Jurkat, Clone E6-1 (cell line): ENCODE measurements around the gene UPK1A. TPM values are rescaled to one million over a fixed set of nuclear protein-coding genes. Genes with fewer than 3 reads are reported as not detected.

Experiments used
- DNase-seq: peaks from one replicate; pipeline ENCODE4 v3.0.0-alpha.2; 2011; ENCODE audit warnings: low read depth, low spot score
- H3K4me3 ChIP-seq: 2 replicates; pipeline ENCODE4 v1.5.1; 2011; ENCODE audit warnings: mild to moderate bottlenecking, low read length, control low read depth, moderate library complexity
- polyA plus RNA-seq: library from polyadenylated mRNA; unstranded; fragments of >200 nt; gene quantifications from one replicate; pipeline ENCODE4 v1.2.1, GENCODE V29; 2012; ENCODE audit warnings: missing spikeins; ENCODE audit not compliant: insufficient read length, insufficient read depth

Gene UPK1A
- not detected for polyA plus RNA-seq

GRCh38 chr19:35666251-35666913, at the start of gene UPK1A:
Gene UPK1A (plus strand): TSS chr19:35666517. CDS start chr19:35666813, 296 bp downstream.
- DNase-seq: no peak
- H3K4me3 ChIP-seq: no peak within 1 kb of the TSS

DNA sequence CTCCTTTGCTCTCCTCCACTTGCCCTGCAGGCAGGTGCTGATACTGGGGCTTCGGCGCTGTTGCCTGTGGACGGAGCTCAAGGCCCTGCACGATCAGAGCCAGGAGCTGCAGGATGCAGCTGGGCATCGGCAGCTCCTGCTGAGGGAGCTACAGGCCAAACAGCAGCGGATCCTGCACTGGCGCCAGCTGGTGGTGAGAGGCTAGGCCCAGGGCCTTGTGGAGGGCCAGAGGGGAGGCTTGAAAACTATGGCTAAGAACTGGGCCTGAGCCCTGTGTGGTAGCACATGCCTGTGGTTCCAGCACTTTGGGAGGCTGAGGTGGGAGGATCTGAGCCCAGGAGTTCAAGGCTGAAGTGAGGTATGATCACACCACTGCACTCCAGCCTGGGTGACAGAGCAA, 47.5 kb upstream of the UPK1A start:
- no peak for DNase-seq
- H3K4me3 ChIP-seq: no peak overlapping the region

DNA sequence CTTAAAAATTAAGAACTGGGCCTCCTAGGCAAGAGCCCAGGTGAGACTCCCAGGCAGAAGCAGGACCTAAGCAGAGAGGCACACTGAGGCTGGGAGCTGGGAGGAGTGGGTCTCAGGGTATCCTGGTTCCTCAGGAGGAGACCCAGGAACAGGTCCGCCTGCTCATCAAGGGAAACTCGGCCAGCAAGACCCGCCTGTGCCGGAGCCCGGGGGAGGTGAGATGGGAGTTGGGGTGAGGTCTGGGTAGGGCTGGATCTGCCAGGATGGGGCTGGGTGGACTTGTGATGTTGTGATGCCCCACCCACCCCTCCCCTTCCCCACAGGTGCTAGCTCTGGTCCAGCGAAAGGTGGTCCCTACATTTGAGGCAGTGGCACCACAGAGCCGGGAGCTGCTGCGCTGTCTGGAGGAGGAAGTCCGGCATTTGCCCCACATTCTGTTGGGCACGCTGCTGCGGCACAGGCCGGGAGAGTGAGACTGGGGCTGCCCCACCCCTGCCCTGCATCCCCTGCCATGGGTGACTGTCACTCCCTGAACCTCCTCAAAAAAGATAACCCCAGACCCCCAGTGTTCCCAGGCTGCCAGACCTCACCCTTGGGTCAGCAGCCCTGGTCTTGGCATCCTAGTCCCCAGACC, 46.9 kb upstream of the UPK1A start:
- no peak for DNase-seq
- H3K4me3 ChIP-seq: no peak overlapping the region

DNA sequence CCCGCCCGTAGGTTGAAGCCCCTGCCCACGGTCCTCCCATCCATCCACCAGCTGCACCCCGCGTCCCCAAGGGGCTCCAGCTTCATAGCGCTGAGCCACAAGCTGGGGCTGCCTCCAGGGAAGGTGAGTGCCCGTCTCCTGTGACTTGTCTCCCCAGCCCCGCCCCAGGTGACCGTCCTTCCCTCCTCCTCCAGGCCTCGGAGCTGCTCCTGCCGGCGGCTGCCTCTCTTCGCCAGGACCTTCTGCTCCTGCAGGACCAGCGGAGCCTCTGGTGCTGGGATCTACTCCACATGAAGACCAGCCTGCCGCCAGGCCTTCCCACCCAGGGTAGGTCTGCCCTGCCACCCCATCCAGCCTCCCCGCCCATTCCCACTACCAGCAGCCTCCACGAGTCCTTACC, 46.3 kb upstream of the UPK1A start:
- no peak overlapping the region for H3K4me3 ChIP-seq
- DNase-seq: no peak

DNA sequence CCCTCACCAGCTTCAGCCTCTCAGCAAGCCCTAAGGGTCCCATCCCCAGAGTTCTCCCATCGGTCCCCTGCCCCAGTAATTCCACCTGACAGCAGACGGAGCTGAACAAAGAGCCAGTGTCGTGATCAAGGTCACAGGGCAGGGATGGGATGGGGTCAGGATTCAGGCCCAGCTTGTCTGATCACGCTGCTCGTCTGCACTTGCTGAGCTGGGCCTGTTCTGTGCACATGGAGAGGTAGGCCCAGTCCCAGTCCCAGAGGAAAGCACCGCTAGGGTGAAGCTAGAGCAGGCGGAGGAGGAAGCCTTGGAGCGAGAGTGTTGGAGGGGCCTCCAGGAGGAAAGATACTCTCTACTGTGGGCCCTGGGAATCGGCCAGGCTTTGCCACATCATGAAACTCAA, 44.6 kb upstream of the UPK1A start:
- no peak for DNase-seq
- H3K4me3 ChIP-seq: no peak overlapping the region

- H3K4me3 ChIP-seq: no peak overlapping the region
- DNase-seq: no peak
These were observed 43.6 kb upstream of the UPK1A start for GRCh38 chr19:35622750-35623149.

- H3K4me3 ChIP-seq: no peak overlapping the region
- DNase-seq: no peak
These were observed 42.8 kb upstream of the UPK1A start for GRCh38 chr19:35623327-35624010.

DNA sequence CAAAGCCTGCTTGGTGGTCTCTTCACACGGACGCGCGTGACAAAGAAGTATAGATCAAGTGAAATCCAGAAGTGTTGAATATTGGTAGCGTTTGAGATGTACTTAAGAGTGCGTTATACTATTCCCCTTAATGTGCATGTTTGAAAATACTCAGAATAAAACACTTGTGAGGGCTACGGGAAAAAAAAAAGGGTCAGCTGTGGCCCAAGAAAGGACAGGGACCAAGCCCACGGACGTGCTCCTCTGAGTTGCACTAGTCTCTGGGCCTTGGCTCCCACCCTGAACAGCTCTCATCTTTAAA, 38.1 kb upstream of the UPK1A start:
- DNase-seq: no peak
- H3K4me3 ChIP-seq: peak overlapping the region; percentile 97

DNA sequence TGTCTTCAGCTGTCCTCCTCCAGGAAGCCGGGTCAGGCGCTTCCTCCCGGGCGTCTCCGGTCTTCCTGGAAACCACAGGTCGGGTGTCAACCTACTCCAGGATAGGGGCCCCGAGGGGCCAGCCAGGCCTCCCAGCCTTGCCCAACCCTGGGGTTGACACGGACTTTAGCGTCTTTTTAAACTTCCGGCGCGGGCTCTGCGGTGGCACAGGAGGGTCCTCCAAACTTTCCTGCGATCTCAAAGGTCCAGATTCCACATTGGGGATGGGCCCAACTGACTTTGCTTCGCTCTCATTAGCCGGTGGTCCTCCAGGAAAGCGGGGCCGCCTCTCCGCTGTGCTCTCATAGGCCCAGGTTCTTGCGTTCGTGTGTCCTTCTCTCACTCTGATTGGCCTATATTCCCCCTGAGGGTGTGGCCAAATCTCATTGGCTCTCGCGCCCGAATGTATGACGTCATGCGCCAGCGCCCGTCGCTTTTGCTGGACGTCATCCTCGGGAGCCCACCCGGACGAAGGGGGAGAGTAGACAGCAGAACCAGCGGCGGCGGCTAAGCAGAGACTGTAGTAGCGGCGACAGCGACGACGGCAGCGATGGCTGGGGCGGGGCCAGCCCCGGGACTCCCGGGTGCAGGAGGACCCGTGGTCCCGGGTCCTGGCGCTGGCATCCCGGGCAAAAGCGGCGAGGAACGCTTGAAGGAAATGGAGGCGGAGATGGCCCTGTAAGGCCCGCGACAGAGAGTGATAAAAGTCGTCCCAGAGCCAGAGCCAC, 37.6 kb upstream of the UPK1A start, which contains the start of gene RBM42:
RBM42 (plus strand) TSS at position 472 of the 767 bp plus-strand sequence; CDS start at position 590, 118 bp downstream.
- peak within 1 kb of the TSS; percentile 97 for H3K4me3 ChIP-seq
- DNase-seq: peak; percentile 99

GRCh38 chr19:35629332-35629633, 37.0 kb upstream of the UPK1A start:
- no peak for DNase-seq

DNA sequence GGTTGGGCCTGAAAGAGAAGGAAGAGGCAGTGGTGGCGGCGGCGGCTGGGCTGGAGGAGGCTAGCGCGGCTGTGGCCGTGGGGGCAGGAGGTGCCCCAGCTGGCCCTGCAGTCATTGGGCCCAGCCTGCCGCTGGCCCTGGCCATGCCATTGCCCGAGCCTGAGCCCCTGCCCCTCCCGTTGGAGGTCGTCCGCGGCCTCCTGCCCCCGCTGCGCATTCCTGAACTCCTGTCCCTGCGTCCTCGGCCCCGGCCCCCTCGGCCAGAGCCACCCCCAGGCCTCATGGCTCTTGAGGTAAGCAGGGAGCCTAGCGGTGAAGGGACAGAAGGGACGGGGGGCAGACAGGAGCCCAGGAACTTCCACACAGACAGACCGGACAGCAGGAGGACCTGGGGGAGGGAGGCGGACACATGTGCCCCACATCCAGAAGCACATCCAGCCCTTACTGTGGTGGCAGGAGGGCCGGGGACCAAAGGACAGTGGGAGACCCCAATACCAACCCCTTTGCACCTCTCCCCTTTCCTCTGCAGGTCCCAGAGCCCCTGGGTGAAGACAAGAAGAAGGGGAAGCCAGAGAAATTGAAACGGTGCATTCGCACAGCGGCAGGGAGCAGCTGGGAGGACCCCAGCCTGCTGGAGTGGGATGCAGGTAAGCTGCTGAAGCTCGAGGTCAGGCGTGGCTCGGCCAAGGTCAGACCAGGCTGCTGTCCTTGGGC, 32.4 kb upstream of the UPK1A start:
- DNase-seq: no peak
- no peak overlapping the region for H3K4me3 ChIP-seq

More at GRCh38 chr19:35629332-35629633, 37.0 kb upstream of the UPK1A start:
- peak overlapping the region; percentile 97 for H3K4me3 ChIP-seq

GRCh38 chr19:35636651-35637050, 29.7 kb upstream of the UPK1A start:
- DNase-seq: no peak
- H3K4me3 ChIP-seq: no peak overlapping the region

DNA sequence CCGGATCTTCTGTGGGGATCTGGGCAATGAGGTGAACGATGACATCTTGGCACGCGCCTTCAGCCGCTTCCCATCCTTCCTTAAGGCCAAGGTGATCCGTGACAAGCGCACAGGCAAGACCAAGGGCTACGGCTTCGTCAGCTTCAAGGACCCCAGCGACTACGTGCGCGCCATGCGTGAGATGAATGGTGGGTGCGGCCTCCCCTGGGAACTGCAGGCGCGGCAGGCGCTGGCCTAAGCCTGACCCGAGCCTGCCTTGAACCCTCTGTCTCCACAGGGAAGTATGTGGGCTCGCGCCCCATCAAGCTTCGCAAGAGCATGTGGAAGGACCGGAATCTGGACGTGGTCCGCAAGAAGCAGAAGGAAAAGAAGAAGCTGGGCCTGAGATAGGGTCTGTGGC, 29.2 kb upstream of the UPK1A start:
- no peak overlapping the region for H3K4me3 ChIP-seq
- DNase-seq: no peak

DNA sequence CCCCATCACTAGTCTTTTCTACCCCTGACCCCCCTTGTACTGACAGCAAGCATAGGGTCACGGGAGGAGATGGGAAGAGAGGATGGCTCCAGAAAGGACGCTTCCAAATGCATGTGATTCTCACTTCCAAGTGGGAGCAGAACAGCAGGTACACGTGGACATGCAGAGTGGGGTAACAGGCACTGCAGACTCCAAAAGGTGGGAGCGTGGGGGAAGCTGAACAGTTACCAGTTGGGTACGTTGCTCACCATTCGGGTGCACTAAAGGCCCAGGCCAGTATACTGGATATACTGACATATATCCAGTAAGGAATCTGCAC, 27.0 kb upstream of the UPK1A start:
- no peak overlapping the region for H3K4me3 ChIP-seq
- no peak for DNase-seq

DNA sequence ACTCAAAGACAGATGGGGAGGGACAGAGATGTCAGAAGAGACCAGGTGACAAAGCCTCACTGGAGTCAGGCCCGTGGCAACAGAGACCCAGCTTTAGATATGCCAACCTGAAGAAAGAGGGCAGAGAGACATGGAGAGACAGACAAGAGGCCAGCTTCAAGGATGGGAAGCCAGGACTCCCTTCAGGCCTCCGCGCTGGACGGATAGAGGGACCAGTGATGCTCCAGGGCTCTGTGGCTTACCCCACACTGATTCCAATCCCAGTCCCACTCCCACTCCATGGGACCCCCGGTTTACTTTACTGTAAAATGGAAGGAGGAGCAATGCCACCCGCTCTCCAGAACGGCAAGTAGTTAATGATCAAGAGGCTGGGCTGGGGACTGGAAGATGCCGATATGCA, 26.5 kb upstream of the UPK1A start:
- DNase-seq: no peak
- no peak overlapping the region for H3K4me3 ChIP-seq

DNA sequence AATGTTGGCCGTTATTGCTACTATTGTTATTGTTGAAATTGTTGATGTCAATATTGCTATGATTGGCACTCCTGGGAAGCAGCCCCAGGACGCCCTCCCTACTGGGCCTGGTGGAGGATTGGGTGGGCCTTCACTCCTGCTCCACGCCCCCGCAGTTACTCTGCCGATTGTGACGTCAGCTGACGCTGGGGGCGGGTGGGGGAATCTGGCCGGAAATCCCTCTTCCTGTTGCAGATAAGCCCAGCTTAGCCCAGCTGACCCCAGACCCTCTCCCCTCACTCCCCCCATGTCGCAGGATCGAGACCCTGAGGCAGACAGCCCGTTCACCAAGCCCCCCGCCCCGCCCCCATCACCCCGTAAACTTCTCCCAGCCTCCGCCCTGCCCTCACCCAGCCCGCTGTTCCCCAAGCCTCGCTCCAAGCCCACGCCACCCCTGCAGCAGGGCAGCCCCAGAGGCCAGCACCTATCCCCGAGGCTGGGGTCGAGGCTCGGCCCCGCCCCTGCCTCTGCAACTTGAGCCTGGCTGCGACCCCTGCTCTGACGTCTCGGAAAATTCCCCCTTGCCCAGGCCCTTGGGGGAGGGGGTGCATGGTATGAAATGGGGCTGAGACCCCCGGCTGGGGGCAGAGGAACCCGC, 24.7 kb upstream of the UPK1A start, which contains the start of gene ETV2:
ETV2 (plus strand) TSS at position 231 of the 637 bp plus-strand sequence. CDS start 716 bp downstream, outside the sequence.
- no peak within 1 kb of the TSS for H3K4me3 ChIP-seq
- no peak for DNase-seq

- no peak for DNase-seq
These were observed 24.0 kb upstream of the UPK1A start for GRCh38 chr19:35642312-35642711.

GRCh38 chr19:35642798-35643254, 23.5 kb upstream of the UPK1A start:
- DNase-seq: no peak
- peak overlapping the region; percentile 62 for H3K4me3 ChIP-seq

More at GRCh38 chr19:35642312-35642711, 24.0 kb upstream of the UPK1A start:
- no peak overlapping the region for H3K4me3 ChIP-seq
